Measurements from ENCODE around the gene NEDD8. TPM values are rescaled to one million over a fixed set of nuclear protein-coding genes. Genes with fewer than 3 reads are reported as not detected.
A peak's percentile ranks its signal among the peaks of the same experiment; 100 is the strongest.

Gene NEDD8
- total and polyA plus RNA-seq, 2 donors (not counting 3 experiments of a cell fraction or from before 2014, with no cell fraction given): 243 to 316 TPM

DNA sequence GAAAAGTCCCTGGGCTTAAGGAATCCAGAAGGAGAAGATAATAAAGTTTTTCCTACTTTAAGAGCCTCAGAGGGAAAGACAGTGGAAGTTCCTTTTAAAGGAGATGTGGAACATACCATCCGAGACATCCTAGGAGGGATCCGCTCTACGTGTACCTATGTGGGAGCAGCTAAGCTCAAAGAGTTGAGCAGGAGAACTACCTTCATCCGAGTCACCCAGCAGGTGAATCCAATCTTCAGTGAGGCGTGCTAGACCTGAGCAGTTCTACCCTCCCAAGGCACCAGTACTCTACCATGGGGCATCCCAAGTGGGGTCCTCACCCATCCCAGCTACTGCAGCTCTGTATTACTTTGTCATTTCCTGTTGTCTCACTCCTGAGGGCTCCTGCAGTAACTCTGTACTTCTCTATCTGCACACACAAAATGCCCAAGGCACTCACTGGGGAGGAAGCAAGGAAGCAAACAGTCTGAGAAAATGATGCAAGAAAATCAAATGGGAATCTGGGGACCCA is 6.4 kb upstream of the NEDD8 start:
- no peaks in the 10 kb centered on the region for H3K9me3 ChIP-seq (replicated peaks; ENCODE audit: control insufficient read depth, insufficient read depth, low read length)
- no peaks in the 10 kb centered on the region for H3K27me3 ChIP-seq (ENCODE audit: control insufficient read depth in 2 of 2, insufficient read depth in 2 of 2, low read length in 2 of 2)
- H3K79me2 ChIP-seq (ENCODE audit: control insufficient read depth, insufficient read depth, low read length): peaks cover 30% of the 10 kb centered on the region
- intact Hi-C loops (cut with micrococcal nuclease) (no loop called here), dilution Hi-C loops (cut with MboI; ENCODE audit: extremely low pct_ligation_motif_present, low sequenced_read_pairs) (no loop called here)
- FAIRE-seq: no peak
- peaks cover 40% of the 10 kb centered on the region for H3K4me1 ChIP-seq (ENCODE audit: control insufficient read depth, extremely low read depth, insufficient read depth, low read length)
- ChIA-PET CTCF (interaction anchor here (1.0 to 4.2 kb wide), 4 partner anchors 11 to 95 kb away, joined by 3 to 20 read pairs (median 10); partner anchors contain the start of gene MDP1), POLR2A (interaction anchor here (0.6 to 0.9 kb wide), 2 partner anchors 10 to 1044 kb away, joined by 3 to 4 read pairs; no protein-coding TSS in a partner anchor)
- no peak for DNase-seq (ENCODE audit: low read depth, low spot score)
- BruUV-seq (replicated peaks): no TSS peak
- H3K4me2 ChIP-seq (ENCODE audit: insufficient read depth, low read length): no peak overlapping the region
- H3K4me3 ChIP-seq (replicated peaks in 1 of 3; ENCODE audit: insufficient read depth in 1 of 3, low read depth in 1 of 3, low read length in 3 of 3): no peak overlapping the region
- H3K9me1 ChIP-seq (replicated peaks; ENCODE audit: control insufficient read depth, extremely low read depth, insufficient read depth, low read length): no peaks in the 10 kb centered on the region
- no peaks in the 10 kb centered on the region for H4K20me1 ChIP-seq (replicated peaks; ENCODE audit: control insufficient read depth, extremely low read depth, insufficient read depth, low read length)
- TF ChIP-seq POLR2AphosphoS5 (IDR thresholded peaks at IDR 0.05; ENCODE audit: insufficient read depth, low read depth, low read length) (no peak), FOS (IDR thresholded peaks at IDR 0.05; ENCODE audit: borderline replicate concordance, insufficient read depth, low read length) (no peak), JUN (IDR thresholded peaks at IDR 0.05; ENCODE audit: borderline replicate concordance, insufficient read depth, insufficient read length, low read depth) (no peak), POLR2A (IDR thresholded peaks at IDR 0.05; ENCODE audit: low read depth, low read length) (peak; percentile 27)
- TF ChIP-seq, protein P1, sequence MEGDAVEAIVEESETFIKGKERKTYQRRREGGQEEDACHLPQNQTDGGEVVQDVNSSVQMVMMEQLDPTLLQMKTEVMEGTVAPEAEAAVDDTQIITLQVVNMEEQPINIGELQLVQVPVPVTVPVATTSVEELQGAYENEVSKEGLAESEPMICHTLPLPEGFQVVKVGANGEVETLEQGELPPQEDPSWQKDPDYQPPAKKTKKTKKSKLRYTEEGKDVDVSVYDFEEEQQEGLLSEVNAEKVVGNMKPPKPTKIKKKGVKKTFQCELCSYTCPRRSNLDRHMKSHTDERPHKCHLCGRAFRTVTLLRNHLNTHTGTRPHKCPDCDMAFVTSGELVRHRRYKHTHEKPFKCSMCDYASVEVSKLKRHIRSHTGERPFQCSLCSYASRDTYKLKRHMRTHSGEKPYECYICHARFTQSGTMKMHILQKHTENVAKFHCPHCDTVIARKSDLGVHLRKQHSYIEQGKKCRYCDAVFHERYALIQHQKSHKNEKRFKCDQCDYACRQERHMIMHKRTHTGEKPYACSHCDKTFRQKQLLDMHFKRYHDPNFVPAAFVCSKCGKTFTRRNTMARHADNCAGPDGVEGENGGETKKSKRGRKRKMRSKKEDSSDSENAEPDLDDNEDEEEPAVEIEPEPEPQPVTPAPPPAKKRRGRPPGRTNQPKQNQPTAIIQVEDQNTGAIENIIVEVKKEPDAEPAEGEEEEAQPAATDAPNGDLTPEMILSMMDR (IDR thresholded peaks at IDR 0.05; ENCODE audit: extremely low read depth in 1 of 2, insufficient read depth in 1 of 2, low read depth in 1 of 2, low read length in 2 of 2): no peak
- H3K36me3 ChIP-seq (ENCODE audit: control insufficient read depth in 2 of 2, extremely low read depth in 1 of 2, insufficient read depth in 2 of 2, low read length in 2 of 2): peaks cover 8 to 33% of the 10 kb centered on the region in 2 experiments
- H3K27ac ChIP-seq (ENCODE audit: insufficient read depth, low read depth, low read length): no peak overlapping the region
- no peak overlapping the region for H2AFZ ChIP-seq (ENCODE audit: low read depth, low read length)
- H3K9ac ChIP-seq (replicated peaks; ENCODE audit: extremely low read depth, insufficient read depth, low read length): no peak overlapping the region

DNA sequence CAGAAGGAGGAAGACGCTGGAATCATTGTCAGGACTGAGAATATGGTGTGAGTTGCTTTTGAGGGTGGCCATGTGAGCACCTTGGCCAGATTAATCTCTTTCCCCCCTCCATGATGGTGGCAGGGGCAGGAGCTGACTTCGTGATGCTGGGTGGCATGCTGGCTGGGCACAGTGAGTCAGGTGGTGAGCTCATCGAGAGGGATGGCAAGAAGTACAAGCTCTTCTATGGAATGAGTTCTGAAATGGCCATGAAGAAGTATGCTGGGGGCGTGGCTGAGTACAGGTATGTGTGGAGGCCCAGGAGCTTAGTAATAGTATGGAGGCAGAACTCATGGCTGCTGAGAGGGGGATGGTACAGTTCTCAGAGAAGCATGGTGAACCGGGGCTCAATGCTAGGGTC is 6.0 kb upstream of the NEDD8 start:
- peaks cover 34% of the 10 kb centered on the region for H3K79me2 ChIP-seq (ENCODE audit: control insufficient read depth, insufficient read depth, low read length)
- peaks cover 8 to 33% of the 10 kb centered on the region in 2 experiments for H3K36me3 ChIP-seq (ENCODE audit: control insufficient read depth in 2 of 2, extremely low read depth in 1 of 2, insufficient read depth in 2 of 2, low read length in 2 of 2)
- intact Hi-C loops (cut with micrococcal nuclease): no loop called here
- FAIRE-seq: no peak
- TF ChIP-seq, protein P1 (IDR thresholded peaks at IDR 0.05; ENCODE audit: extremely low read depth in 1 of 2, insufficient read depth in 1 of 2, low read depth in 1 of 2, low read length in 2 of 2): no peak
- TF ChIP-seq EZH2 (IDR thresholded peaks at IDR 0.05; ENCODE audit: borderline replicate concordance, low read depth, low read length, severe bottlenecking) (no peak), MYC (IDR thresholded peaks at IDR 0.05; ENCODE audit: low read depth, low read length) (no peak), POLR2A (IDR thresholded peaks at IDR 0.05; ENCODE audit: low read depth, low read length) (no peak), POLR2AphosphoS5 (IDR thresholded peaks at IDR 0.05; ENCODE audit: insufficient read depth, low read depth, low read length) (no peak), FOS (IDR thresholded peaks at IDR 0.05; ENCODE audit: borderline replicate concordance, insufficient read depth, low read length) (no peak), JUN (IDR thresholded peaks at IDR 0.05; ENCODE audit: borderline replicate concordance, insufficient read depth, insufficient read length, low read depth) (no peak), GATA2 (IDR thresholded peaks at IDR 0.05; ENCODE audit: insufficient read depth, insufficient read length, low read depth, low read length) (no peak)
- TF ChIP-seq, protein P2, sequence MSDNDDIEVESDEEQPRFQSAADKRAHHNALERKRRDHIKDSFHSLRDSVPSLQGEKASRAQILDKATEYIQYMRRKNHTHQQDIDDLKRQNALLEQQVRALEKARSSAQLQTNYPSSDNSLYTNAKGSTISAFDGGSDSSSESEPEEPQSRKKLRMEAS (IDR thresholded peaks at IDR 0.05; ENCODE audit: insufficient read depth, insufficient read length): no peak
- no peaks in the 10 kb centered on the region for H3K9me3 ChIP-seq (replicated peaks; ENCODE audit: control insufficient read depth, insufficient read depth, low read length)
- ChIA-PET CTCF (interaction anchor here (1.0 to 4.2 kb wide), 4 partner anchors 11 to 95 kb away, joined by 3 to 20 read pairs (median 10); partner anchors contain the start of gene MDP1), POLR2A (interaction anchor here (0.6 to 0.9 kb wide), 2 partner anchors 10 to 1043 kb away, joined by 3 to 4 read pairs; no protein-coding TSS in a partner anchor)
- H2AFZ ChIP-seq (ENCODE audit: low read depth, low read length): no peak overlapping the region
- peaks cover 40% of the 10 kb centered on the region for H3K4me1 ChIP-seq (ENCODE audit: control insufficient read depth, extremely low read depth, insufficient read depth, low read length)
- no peaks in the 10 kb centered on the region for H3K27me3 ChIP-seq (ENCODE audit: control insufficient read depth in 2 of 2, insufficient read depth in 2 of 2, low read length in 2 of 2)
- H3K27ac ChIP-seq (ENCODE audit: insufficient read depth, low read depth, low read length): no peak overlapping the region
- dilution Hi-C loops (cut with MboI; ENCODE audit: extremely low pct_ligation_motif_present, low sequenced_read_pairs): no loop called here
- no peaks in the 10 kb centered on the region for H4K20me1 ChIP-seq (replicated peaks; ENCODE audit: control insufficient read depth, extremely low read depth, insufficient read depth, low read length)
- no peak for DNase-seq (ENCODE audit: low read depth, low spot score)
- H3K4me2 ChIP-seq (ENCODE audit: insufficient read depth, low read length): no peak overlapping the region
- no peak overlapping the region for H3K4me3 ChIP-seq (replicated peaks in 1 of 3; ENCODE audit: insufficient read depth in 1 of 3, low read depth in 1 of 3, low read length in 3 of 3)
- no TSS peak for BruUV-seq (replicated peaks)
- no peaks in the 10 kb centered on the region for H3K9me1 ChIP-seq (replicated peaks; ENCODE audit: control insufficient read depth, extremely low read depth, insufficient read depth, low read length)
- H3K9ac ChIP-seq (replicated peaks; ENCODE audit: extremely low read depth, insufficient read depth, low read length): no peak overlapping the region

Data from endothelial cell of umbilical vein (primary cell).